ENCODE data around the gene ANKRD16. TPM values are rescaled to one million over a fixed set of nuclear protein-coding genes. Genes with fewer than 3 reads are reported as not detected.

ANKRD16 gene
- total RNA-seq, 2 donors from 2014 or later, result 9.9 to 13.0 TPM

- Histone ChIP-seq H3K27me3 (no peaks in the 10 kb centered on the region), H3K4me1 (peaks cover 3% of the 10 kb centered on the region), H3K9me3 (no peaks in the 10 kb centered on the region), H3K36me3 (replicated peaks in 1 of 2; ENCODE audit: insufficient read depth in 1 of 2, low read depth in 2 of 2) (no peaks in the 10 kb centered on the region), H3K27ac (peak overlapping the region in 1 of 4 donors; percentile 31), H3K4me3 (no peak overlapping the region)
- peak; percentile 68 for ATAC-seq
- TF ChIP-seq, protein P1, sequence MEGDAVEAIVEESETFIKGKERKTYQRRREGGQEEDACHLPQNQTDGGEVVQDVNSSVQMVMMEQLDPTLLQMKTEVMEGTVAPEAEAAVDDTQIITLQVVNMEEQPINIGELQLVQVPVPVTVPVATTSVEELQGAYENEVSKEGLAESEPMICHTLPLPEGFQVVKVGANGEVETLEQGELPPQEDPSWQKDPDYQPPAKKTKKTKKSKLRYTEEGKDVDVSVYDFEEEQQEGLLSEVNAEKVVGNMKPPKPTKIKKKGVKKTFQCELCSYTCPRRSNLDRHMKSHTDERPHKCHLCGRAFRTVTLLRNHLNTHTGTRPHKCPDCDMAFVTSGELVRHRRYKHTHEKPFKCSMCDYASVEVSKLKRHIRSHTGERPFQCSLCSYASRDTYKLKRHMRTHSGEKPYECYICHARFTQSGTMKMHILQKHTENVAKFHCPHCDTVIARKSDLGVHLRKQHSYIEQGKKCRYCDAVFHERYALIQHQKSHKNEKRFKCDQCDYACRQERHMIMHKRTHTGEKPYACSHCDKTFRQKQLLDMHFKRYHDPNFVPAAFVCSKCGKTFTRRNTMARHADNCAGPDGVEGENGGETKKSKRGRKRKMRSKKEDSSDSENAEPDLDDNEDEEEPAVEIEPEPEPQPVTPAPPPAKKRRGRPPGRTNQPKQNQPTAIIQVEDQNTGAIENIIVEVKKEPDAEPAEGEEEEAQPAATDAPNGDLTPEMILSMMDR (IDR thresholded peaks at IDR 0.05), result no peak
- TF ChIP-seq POLR2A (IDR thresholded peaks at IDR 0.05), result no peak
- WGBS, 2 donors, result 49 to 83% methylated on average over 13 of the region's 13 CpGs
- intact Hi-C loops (cut with DNase I), result no loop called here
- peak; percentile 45 to 69 (median 55) for DNase-seq
These were observed 10.6 kb upstream of the ANKRD16 start for GRCh38 chr10:5900247-5900646.

DNA sequence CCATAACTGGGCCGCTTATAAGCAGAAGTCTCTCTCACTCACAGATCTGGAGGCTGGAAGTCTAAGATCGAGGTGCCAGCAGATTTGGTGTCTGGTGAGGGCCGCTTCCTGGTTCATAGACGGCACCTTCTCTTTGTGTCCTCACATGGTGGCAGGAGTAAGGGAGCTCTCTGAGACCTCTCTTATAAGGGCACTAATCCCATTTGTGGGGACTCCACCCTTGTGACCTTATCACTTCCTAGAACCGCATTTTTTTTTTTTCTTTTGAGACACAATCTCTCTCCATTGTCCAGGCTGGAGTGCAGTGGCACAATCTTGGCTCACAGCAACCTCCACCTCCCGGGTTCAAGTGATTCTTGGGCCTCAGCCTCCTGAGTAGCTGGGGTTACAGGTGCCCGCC lies 8.5 kb upstream of the ANKRD16 start:
- H3K4me1 ChIP-seq, result peaks cover 3% of the 10 kb centered on the region
- no peak for TF ChIP-seq POLR2A (IDR thresholded peaks at IDR 0.05)
- no peaks in the 10 kb centered on the region for H3K36me3 ChIP-seq (replicated peaks in 1 of 2; ENCODE audit: insufficient read depth in 1 of 2, low read depth in 2 of 2)
- WGBS, 2 donors, result 96 to 98% methylated on average over 7 of the region's 7 CpGs
- DNase-seq (no peak), ATAC-seq (no peak)
- no peaks in the 10 kb centered on the region for H3K27me3 ChIP-seq
- H3K27ac ChIP-seq, result no peak overlapping the region
- no peak overlapping the region for H3K4me3 ChIP-seq
- no peaks in the 10 kb centered on the region for H3K9me3 ChIP-seq
- intact Hi-C loops (cut with DNase I), result no loop called here

GRCh38 chr10:5897504-5897903 lies 7.8 kb upstream of the ANKRD16 start:
- ATAC-seq, result no peak
- Histone ChIP-seq H3K27me3 (no peaks in the 10 kb centered on the region), H3K4me3 (no peak overlapping the region), H3K9me3 (no peaks in the 10 kb centered on the region), H3K36me3 (replicated peaks in 1 of 2; ENCODE audit: insufficient read depth in 1 of 2, low read depth in 2 of 2) (no peaks in the 10 kb centered on the region), H3K27ac (no peak overlapping the region), H3K4me1 (peaks cover 6% of the 10 kb centered on the region)
- intact Hi-C loops (cut with DNase I), result no loop called here
- TF ChIP-seq, protein P1 (IDR thresholded peaks at IDR 0.05), result no peak
- no peak for TF ChIP-seq POLR2A (IDR thresholded peaks at IDR 0.05)
- 89 to 95% methylated on average over 8 of the region's 8 CpGs for WGBS, 2 donors
- no peak for DNase-seq

DNA sequence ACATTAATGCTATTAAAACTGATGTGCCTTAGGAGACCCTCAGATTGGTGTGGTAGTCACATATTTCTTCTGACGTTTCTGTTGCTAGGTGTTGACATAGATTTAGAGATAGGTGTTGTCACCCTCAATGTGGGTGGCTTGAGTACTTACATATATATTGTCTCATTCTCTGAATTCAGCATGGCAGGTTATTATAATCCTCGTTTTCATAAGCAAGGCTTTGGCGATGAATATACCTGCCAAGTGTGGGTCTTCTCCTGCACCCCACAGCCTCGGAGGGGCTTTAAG lies 7.3 kb upstream of the ANKRD16 start:
- TF ChIP-seq, protein P1 (IDR thresholded peaks at IDR 0.05), result no peak
- no peak for TF ChIP-seq POLR2A (IDR thresholded peaks at IDR 0.05)
- DNase-seq (no peak), ATAC-seq (no peak)
- Histone ChIP-seq H3K27me3 (no peaks in the 10 kb centered on the region), H3K36me3 (replicated peaks in 1 of 2; ENCODE audit: insufficient read depth in 1 of 2, low read depth in 2 of 2) (no peaks in the 10 kb centered on the region), H3K4me3 (no peak overlapping the region), H3K27ac (no peak overlapping the region), H3K9me3 (no peaks in the 10 kb centered on the region), H3K4me1 (peaks cover 11% of the 10 kb centered on the region)
- intact Hi-C loops (cut with DNase I), result no loop called here
- WGBS, 2 donors, result 80 to 83% methylated on average over 4 of the region's 4 CpGs

DNA sequence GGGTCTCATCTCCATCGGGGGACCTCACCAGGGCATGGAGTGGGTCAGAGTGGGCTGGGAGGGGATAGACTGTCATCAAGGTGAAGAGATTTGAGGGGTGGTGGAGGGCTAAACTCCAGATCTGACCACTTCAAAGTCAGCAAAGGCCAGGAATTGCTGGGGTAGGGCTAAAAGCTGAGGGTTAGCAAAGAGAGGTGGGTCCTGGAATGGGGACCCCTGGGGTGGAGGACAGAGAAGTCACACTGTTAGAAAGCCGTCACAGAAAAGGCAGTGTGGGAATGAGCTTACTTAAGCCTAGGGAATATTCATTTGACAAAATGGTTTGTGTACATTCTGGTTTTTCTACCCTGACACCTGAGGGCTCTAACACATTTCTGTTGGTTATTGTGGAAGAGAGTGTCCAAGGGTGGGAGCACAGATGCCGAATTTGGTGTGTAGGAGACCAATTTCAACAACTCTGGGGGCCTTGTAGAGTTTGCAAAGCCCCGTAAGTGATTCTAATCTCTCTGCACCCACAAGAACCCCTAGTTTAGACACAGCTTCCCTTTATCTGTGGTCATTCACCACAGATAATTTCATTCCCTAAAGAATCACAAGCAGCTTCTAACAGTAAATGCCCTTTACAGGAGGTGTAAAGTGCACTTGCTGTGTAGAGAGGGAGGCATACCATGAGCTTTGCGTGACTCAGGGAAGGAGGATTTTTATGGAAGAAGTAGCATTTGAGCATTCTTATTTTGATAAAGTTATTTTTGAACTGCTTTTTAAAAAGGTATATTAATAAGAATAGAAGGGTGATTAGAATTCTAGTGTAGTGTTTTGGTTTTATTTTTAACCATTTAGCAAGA lies 6.7 kb upstream of the ANKRD16 start:
- Histone ChIP-seq H3K4me3 (no peak overlapping the region), H3K27me3 (no peaks in the 10 kb centered on the region), H3K9me3 (no peaks in the 10 kb centered on the region), H3K36me3 (replicated peaks in 1 of 2; ENCODE audit: insufficient read depth in 1 of 2, low read depth in 2 of 2) (no peaks in the 10 kb centered on the region), H3K4me1 (peaks cover 16% of the 10 kb centered on the region), H3K27ac (no peak overlapping the region)
- TF ChIP-seq POLR2A (IDR thresholded peaks at IDR 0.05), result no peak
- TF ChIP-seq, protein P1 (IDR thresholded peaks at IDR 0.05), result no peak
- ATAC-seq (no peak), DNase-seq (no peak)
- 86 to 87% methylated on average over 5 of the region's 5 CpGs for WGBS, 2 donors
- intact Hi-C loops (cut with DNase I), result no loop called here

Data from body of pancreas (tissue), 4 donors.